Activated CD4-positive, alpha-beta T cell treated with anti-CD3 and anti-CD28 coated beads, Interleukin-2, amount 50 U/mL, for 48 hours (primary cell): ENCODE results near the gene GOPC.
A peak's percentile ranks its signal among the peaks of the same experiment; 100 is the strongest.
"Not testable (repeated sequence)": the region's sequence is repeated elsewhere in the genome, so short reads cannot be mapped to it uniquely, and the experiment has no call there.

Experiments
- DNase-seq, 2 experiments: peaks; one replicate each; pipeline ENCODE4 v3.0.0-alpha.2; 2020

Gene GOPC

DNA sequence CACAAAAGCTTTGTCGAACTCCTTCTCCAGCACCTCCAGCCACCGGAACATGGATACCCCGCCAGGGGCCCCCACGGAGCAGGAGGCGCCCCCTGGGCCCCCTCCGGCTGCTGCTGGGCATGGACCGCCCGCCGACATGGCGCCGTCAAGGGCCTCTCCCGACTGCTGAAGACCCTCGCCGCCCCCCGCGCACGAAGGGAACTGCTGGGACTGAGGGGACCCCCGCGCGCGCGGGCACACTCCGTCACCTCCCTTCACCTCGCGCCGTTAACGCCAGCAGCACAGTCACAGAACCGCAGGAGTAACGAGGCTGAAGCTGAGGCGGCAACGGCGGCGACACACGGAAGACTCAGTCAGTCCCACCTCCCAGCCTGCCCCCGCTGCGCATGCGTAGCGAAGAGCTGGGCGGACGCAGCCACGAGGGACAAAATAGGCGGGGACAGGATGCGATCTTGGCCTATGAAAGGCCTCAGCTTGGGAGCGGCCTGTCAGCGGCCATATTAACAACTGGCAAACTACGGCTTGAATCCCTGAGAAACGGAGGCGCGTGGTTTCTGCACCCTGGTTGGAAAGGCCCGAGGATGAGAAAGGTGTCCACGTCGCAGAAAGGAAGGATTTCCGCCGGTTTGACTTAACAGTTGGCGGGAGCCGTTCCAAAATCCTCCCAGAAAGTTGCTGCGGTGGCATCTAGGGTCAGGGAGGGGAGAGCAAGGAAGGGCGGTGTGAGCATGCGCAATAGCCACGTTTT lies at the start of gene GOPC:
Gene GOPC (minus strand): TSS at position 361 of the 748 bp plus-strand sequence. CDS start 223 bp downstream, at position 138.
- peak; percentile 88 to 92 for DNase-seq

DNA sequence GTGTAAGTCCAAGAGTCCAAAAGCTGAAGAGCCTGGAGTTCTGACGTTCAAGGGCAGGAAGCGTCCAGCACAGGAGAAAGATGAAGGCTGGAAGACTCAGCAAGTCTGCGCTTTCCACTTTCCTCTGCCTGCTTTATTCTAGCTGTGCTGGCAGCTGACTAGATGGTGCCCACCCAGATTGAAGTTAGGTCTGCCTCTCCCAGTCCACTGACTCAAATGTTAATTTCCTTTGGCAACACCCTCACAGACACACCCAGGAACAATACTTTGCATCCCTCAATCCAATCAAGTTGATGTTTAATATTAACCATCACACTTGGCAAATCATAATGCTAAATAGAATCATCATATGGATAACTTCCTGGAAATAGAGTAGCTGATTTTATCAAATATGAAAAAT lies 49.7 kb upstream of the GOPC start:
- not testable (repeated sequence) for DNase-seq

DNA sequence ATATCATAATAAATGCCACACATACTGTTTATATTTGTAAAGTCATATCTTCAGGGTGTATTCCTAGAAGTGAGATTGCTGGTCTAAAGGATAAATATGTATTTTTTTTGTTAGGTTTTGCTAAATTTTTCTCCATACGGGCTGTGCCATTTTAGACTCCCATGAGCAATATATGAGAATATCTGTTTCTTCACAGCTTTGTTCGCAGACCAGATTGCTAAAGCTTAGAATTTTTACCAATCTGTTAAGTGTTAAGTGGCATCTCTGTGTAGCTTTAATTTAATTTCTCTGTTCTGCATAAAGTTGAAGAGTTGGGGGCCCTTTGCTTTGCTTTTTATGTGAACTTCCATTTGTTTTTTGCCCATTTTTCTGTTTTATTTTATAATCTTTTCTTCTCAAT lies 40.7 kb upstream of the GOPC start:
- DNase-seq = no peak

DNA sequence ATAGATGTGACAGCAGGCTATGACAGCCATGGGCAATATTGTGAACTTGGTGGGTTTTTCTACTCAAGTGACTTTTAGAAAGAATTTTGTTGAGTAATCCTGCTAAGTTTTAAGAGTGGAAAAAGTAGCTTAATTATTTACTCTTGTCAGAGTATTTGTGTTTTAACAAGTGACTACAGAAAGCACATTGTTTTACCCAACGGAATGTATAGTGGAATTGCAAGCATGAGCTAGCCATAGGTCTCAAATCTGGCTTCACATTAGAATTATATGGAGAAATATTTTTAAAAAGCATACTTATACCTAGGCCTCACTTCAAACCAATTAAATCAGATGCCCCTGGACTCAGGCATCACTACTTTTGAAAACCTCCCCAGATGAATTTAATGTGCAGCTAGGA lies 35.5 kb upstream of the GOPC start:
- DNase-seq = no peak

DNA sequence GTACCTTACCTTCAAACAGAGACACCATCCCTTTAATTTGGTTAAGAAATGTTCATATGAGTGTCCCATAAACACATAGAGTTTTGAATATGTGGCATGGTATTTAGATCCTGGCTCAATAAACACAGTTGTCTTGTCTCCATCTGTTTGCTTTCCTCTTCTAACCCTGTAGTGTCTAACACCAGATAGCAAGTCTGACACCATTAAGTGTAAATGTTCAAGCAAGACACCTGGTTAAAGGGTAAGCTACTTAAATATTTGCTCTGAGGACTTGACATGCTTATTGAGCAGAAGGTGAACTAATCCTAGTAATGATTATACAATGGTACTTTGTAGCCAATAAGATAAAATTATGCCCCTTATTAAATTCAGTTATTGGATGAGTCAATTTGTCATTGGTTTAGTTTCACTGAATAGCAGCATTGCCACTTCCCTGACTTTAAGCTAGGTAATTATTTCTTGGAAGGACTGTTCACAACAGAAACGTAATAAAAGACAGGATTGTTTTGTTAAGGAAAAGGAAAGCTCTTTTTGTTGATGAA lies 26.9 kb upstream of the GOPC start:
- DNase-seq = no peak

DNA sequence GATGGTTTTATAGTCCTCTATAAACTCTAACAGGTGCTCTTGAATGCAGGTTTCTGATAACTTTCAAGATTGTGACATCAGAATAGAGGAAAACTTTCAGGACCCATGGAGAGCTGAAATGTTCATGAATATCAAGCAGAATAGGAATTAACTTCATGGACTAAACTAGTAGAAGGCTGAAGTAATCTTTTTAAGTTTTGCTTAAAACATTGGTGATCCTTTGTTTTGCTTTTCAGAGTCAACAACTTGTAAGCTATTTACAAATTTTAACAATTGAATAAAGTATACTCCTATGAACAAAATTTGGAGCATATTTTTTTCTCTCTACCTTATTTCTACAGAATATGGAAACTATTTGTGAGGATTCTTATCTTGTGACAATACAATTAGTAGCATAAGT lies 25.2 kb upstream of the GOPC start:
- no peak for DNase-seq

DNA sequence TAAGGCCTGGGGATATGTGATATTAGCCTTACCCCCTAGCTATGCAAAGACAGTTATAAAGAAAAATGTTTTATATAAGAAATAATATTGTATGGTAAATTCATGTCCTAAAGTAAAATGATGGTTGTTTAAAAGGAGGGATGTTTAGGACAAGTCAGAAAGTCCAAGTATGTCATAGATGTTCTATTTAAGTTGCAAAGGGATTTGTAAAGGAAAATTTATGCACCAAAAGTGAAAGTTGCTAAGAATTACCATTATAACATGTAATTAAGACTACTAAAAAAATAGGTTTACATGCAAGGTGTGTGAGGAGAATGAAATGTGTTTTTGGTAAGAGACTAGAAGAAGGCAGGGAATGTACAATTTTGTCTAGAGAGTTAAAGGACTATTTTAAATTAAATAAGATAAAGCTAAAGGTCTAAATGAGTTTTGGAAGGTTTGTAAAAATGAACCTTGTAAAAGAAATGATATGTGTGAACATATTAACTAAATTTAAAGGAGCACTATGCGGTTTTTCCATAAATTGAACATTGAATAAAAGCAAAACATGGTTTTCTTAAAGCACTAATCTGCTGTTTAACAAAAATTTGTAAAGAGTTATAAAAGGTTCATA lies 22.7 kb upstream of the GOPC start:
- DNase-seq = no peak

DNA sequence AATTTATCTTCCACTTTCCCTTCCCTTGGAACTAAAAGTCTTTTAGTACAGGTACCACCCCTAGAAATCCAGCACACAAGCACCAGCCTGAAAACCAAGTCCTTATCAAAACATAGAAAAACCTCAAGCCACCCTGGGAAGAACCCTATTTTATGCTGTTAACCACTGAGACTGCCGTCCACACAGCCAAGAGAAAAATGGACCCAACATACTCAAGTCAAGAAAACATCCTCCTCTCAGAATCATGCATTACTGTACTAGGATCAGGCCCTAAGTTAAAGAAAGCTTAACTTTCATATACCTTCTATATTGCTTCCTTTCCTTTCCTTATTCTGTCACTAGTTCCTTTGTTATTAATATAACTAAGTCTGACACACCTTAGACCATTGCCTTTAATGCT lies 16.9 kb upstream of the GOPC start:
- no peak for DNase-seq

DNA sequence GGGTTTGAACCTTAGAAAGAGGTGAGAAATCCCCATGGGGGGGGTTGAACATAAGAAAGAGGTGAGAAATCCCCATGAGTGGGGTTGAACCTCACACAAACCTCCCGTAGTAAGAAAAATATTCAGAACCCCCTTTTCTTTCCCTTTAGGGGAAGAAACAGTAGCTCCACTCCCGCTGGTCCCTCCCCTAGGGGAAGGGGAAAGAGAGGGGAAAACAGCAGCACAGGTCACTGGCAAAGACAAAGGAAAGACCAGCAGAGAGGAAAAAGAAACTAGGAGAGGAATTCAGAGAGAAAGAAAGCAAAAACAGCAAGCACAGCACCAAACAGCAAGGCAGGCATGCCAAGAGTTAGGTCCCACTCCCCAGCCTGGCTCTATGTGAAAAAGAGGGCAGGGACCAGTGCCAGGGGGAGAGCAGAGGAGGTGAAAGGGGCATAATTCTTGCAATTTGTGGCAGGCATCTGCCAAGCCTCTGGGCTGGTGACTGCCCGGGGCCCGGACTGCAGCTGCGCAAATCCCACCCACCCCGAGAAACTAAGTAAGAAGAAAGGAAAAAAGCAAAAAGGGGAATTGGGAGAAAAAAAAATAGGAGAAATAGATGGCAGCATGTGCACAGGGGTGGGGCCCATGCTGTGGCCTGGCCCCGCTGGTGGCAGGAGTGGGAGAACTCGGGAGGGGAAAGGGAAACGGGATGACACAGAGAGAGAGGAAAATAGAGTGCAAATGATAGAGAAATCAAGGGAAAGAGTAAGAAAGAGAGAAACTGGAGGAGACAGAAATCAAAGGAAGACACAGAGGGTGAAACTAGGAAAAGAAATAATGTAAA lies 15.1 kb upstream of the GOPC start:
- DNase-seq = no peak

DNA sequence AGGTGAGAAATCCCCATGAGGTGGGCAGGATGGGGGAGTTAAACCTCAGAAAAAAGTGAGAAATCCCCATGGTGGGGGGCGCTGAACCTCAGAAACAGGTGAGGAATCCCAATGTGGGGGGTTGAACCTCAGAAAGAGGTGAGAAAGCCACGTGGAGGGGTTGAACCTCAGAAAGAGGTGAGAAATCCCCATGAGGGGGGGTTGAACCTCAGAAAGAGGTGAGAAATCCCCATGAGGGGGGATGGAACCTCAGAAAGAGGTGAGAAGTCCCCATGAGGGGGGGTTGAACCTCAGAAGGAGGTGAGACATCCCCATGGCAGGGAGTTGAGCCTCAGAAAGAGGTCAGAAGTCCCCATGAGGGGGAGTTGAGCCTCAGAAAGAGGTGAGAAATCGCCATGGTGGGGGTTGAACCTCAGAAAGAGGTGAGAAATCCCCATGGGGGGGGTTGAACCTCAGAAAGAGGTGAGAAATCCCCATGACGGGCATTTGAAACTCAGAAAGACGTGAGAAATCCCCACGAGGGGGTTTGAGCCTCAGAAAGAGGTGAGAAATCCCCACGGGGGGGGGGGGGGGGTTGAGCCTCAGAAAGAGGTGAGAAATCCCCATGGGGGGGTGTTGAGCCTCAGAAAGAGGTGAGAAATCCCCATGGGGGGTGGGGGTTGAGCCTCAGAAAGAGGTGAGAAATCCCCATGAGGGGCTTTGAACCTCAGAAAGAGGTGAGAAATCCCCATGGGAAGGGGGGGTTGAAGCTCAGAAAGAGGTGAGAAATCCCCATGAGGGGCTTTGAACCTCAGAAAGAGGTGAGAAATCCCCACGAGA lies 14.3 kb upstream of the GOPC start:
- DNase-seq = peak in 1 of 2 experiments; percentile 3

DNA sequence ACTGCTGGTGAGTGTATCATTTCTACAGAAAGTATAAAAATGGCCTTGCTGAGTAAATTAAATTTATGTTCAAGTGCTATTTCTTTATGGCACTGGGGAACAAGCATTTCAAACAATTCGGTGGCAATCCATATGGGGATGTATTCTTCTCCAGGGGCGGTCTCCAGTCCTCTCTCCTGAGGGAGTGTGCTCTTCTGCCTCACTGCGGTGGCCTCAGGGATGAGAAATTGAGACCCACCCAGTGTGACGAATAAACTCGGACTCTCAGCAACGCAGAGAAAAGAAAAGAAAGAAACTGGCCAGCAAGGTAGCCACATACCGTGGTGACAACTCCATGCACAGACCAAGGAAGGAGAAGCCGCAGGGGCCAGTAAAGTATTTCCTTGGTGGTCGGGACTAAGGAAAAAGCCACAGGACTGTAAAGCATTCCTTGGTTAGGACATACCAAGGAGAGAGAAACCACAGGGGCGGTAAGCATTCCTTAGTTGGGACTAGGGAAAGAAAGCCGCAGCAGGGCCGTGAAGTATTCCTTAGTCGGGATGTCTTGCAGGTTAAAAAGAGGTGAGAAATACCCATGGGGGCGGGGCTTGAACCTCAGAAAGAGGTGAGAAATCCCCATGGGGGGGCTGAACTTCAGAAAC lies 13.6 kb upstream of the GOPC start:
- no peak for DNase-seq

DNA sequence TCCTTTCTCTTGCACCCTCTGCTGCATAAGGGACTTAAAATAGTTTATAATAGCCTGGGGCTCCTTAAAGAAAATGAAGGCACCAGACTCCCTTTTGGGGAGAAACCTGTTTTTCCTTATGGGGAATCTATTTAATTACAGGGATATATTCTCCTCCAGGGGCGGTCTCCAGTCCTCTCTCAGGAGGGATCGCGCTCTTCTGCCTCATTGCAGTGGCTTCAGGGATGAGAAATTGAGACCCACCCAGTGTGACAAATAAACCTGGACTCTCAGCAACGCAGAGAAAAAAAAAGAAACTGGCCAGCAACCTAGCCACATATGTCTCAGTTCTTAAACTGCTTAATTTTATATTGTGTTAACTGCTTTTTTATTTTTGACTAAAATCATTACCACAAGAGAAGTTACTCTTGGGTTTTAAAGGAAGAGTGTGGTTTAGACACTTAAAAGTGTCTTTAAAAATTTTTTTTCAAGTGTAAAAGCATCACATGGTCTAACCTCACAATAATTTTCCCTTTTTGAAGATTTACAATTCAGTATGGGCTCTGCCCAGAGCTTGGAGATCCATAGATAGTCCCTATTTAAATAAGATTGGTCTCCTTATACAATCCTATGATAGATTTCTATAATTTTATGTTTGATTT lies 11.7 kb upstream of the GOPC start:
- DNase-seq = no peak

DNA sequence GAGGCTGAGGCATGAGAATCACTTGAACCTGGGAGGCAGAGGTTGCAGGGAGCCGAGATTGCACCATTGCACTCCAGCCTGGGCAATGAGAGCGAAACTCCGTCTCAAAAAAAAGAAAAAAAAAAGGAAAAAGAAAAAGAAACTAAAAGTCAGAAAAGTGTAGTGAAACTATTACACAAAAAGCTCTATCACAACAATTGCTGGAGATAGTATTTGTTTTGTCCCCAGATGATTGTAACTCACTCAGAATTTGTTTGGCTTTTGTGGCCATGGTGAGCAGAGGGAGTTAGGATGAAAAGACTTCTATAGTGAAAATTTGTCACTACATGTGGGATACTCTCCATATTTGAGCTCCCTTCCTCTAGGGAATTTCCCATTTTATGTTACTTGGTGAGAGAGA lies 5.2 kb upstream of the GOPC start:
- DNase-seq = no peak

DNA sequence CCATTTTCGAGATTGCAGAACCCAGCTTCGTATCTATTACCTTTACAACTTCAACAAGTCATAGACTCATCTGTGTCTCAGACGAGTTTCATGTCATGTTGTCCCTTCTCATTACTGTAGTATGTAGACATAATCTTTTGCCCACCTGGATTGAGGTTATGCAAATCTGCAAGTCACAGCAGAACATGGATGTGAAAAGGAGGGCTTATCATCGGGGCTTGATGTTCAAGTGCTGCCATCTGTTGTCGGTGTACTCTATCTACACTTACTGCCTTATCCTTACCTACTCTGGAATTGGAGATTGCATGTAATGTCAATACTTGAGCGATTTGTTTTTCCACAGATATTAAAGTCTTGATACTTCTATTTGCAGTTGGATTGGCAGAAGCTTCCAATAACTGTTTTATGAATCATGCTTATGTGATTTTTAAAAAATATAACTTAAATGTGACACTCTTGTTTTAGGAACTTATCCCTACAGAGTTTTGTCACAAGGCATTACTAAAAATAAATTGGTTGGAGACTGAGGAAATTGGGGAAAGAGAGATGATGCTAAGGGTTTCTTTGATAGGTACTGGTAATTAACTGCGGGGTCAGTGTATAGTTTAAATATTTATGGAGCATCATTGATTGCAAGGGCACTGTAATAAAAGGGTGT lies 3.0 kb upstream of the GOPC start:
- peak; percentile 30 to 33 for DNase-seq

DNA sequence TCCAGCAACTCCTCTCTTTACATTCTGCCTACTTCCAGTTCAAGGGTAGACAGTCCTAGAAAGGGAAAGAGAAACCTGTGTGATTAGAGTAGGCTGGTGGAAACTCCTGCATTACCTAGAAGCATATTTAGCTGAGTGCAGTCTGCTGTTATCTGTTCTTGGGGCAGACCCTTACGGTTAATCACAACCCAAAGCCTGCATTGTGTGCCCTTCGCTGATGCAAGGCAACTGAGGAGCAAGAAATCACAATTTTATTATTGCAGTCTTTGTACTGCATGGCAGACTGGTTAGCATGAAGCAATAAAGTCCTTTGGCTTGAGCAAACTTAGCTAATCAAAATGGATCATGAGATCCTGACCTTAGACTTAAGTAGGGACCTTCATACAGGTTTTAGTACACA lies 1.5 kb upstream of the GOPC start:
- DNase-seq = no peak

DNA sequence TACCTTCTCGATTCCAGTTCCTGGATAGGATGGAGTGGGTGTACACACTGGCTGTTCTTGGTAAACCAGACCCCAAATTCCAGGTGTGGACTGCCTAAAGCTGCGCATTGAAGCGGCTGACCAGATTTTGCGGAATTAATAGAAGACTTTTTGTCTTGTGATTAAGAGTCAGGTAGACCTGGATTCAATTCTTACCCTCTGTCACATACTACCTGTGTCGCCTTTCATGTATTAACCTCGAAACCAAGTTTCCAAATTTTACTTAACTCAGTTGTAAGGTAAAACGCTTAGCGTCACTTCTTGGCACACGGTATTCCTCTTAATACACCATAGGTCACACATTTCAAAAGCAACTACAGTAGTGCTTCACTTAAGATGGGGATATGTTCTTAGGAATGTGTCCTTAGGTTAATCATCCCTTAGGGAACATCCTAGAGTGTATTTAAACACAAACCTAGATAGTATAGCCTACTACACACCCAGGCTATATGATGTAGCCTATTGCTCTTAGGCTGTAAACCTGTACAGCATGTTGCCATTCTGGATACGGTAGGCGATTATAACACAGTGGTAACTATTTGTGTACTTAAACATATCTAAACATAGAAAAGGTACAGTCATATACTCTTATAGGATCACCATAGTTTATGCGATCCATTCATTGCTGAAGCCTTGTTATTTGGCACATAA lies 733 bp upstream of the GOPC start:
- no peak for DNase-seq

DNA sequence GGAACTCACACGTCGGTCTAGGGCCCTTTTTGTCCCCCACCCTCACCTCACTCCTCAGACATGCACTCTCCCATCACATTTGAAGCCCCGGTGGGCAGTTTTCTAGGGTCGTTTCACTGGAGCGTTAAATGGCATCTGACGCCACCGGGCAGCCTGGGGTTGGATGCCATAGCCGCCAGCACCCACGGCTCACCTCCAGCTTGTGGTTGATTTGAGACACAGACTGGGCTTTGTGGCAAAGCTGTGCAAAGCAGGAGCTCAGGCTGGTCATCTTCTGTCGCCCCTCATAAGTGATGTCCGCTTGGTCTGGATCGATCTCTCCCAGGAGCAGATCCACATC lies 530 bp downstream of the GOPC start:
- no peak for DNase-seq

DNA sequence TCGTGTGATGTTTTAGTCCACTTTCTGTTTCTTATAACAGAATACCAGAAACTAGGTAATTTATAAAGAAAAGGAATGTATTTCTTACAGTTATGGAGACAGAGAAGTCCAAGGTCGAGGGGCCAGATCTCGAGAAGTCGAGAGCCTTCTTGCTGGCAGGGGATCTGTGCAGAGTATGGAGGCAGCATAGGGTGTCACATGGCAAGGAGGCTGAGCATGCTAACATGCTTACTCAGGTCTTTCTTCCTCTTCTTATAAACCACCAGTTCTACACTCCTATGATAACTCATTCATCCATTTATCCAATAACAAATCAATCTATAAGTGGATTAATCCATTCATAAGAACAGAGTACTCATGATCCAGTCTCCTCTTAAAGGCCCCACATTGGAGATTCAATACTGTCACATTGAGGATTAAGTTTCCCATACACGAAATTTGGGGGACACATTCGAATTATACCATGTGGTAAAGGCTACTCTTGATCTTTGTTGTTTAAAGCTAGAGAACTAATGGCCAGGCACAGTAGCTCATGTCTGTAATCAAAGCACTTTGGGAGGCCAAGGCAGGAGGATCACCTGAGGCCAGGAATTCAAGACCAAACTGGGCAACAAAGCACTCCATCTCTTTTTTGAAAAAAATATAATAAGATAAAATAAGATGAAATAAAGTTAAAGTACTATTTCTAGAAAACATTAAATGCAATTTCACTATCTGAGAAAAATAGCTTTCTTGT lies 2.1 kb downstream of the GOPC start:
- no peak for DNase-seq

DNA sequence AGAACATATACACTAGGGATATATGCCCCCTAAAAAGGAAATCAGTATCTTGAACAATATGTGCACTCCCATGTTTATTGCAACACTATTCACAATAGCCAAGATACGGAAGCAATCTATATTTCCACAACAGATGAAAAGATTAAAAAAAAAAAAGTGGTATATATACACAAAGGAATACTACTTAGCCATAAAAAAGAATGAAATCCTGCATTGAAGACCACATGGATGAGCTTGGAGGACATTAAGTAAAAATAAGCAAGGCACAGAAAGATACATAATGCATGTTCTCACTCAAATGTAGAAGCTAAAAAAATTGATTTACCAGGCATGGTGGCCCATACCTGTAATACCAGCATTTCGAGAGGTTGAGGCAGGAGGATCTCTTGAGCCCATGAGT lies 4.6 kb downstream of the GOPC start:
- no peak for DNase-seq
